ENCODE data around the gene PBX3.

GRCh38 chr9:125988479-125989050 is 241.4 kb downstream of the PBX3 start:
- TF ChIP-seq ZNF224 (CRISPR knock-in tag; IDR thresholded peaks at IDR 0.05) (no peak), ZNF124 (CRISPR knock-in tag; IDR thresholded peaks at IDR 0.05) (no peak), CTCF (IDR thresholded peaks at IDR 0.05 in 2 of 3, conservative IDR thresholded peaks at IDR 0.05 in 1 of 3; ENCODE audit: insufficient read depth in 2 of 3, low read depth in 1 of 3, low read length in 3 of 3) (no peak), ZBTB1 (CRISPR knock-in tag; IDR thresholded peaks at IDR 0.05; ENCODE audit: borderline replicate concordance, low read depth) (no peak), SLC30A9 (CRISPR knock-in tag; IDR thresholded peaks at IDR 0.05) (no peak), TCF7L2 (IDR thresholded peaks at IDR 0.05; ENCODE audit: low read depth, low read length) (no peak), POLR2AphosphoS5 (IDR thresholded peaks at IDR 0.05; ENCODE audit: control insufficient read depth, insufficient read depth, low read depth, low read length) (no peak), ZBTB49 (CRISPR knock-in tag; IDR thresholded peaks at IDR 0.05; ENCODE audit: borderline replicate concordance) (no peak), POLR3A (IDR thresholded peaks at IDR 0.05; ENCODE audit: borderline replicate concordance, extremely low read depth, insufficient read depth, insufficient read length) (no peak), BRF1 (IDR thresholded peaks at IDR 0.05; ENCODE audit: borderline replicate concordance, extremely low read depth, insufficient read length) (no peak)
